ENCODE data around the gene FIGLA.

Gene FIGLA

DNA sequence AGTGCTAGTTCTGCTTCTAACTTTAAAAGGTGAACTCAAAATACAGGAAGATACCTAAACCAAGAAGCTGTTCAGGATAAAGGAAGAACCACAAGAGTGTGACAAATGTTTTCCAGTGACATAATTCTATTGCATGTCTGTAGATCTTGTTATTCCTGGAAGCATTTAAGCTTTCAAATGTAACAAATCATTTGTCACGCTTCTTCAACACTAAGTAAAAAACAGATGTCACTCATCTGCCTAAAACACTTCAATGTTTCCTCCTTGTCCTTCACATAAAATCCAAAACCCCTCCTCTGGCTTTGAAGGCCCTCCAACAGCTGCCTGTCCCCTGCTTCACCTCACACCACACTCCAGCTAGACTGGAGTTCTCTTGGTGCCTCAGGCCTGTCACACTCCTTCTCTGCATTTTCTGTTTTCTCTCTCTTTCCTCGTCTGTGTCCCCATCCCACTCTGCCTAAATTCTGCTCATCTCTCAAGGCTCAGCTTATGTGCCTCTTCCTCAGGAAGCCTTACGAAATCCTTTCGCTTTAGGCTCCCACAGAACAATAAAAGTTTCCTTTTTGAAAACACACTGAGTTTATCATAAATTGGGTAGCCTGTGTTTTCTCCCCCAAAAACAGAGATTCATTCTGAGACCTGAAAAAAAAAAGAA, 36.4 kb upstream of the FIGLA start:
- H3K4me3 ChIP-seq (ENCODE audit: low read length) = no peak overlapping the region
- TF ChIP-seq, protein P1, sequence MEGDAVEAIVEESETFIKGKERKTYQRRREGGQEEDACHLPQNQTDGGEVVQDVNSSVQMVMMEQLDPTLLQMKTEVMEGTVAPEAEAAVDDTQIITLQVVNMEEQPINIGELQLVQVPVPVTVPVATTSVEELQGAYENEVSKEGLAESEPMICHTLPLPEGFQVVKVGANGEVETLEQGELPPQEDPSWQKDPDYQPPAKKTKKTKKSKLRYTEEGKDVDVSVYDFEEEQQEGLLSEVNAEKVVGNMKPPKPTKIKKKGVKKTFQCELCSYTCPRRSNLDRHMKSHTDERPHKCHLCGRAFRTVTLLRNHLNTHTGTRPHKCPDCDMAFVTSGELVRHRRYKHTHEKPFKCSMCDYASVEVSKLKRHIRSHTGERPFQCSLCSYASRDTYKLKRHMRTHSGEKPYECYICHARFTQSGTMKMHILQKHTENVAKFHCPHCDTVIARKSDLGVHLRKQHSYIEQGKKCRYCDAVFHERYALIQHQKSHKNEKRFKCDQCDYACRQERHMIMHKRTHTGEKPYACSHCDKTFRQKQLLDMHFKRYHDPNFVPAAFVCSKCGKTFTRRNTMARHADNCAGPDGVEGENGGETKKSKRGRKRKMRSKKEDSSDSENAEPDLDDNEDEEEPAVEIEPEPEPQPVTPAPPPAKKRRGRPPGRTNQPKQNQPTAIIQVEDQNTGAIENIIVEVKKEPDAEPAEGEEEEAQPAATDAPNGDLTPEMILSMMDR (IDR thresholded peaks at IDR 0.05; ENCODE audit: insufficient read depth, low read depth, low read length, missing control alignments) = no peak
- DNase-seq (ENCODE audit: low read depth) = no peak

DNA sequence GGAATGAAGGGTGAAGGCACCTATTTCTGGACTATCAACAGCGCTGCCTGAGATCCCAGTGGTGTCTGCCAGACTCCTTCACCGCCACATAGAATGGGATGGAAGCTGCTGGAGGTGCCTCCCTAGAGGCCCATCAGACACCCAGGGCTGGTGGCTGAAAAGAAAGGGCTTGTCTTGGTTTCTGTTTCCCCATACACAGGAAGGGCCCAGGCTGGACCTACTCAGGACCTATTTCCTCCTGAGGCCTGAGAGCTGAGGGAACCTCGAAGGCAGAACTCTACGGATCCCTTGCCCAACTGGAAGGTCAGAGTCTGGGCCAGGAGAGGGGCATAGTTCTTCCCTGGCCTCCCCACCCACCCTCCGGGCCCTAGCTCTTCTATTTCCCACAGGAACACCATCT, 32.8 kb upstream of the FIGLA start:
- no peak for DNase-seq (ENCODE audit: low read depth)
- H3K4me3 ChIP-seq (ENCODE audit: low read length) = no peak overlapping the region
- TF ChIP-seq, protein P1 (IDR thresholded peaks at IDR 0.05; ENCODE audit: insufficient read depth, low read depth, low read length, missing control alignments) = no peak

DNA sequence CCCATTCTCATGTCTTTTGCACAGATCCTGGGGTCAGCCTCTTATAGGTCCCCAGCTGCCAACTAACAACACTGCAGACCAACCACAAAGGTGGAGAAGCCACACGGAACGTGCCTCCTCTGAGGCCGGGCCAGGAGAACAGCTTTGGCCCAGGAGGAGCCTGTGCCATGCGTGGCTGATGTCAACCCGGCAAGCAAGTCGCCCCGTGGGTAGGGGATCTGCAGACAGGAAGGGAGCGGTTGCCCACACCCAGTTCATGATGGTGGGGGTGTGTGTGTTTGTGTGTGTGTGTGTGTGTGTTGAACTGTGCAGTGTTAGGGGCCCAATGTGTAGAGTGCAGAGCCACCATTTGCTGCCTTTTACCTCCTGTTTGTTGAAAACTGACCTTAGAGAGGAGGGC, 32.4 kb upstream of the FIGLA start:
- TF ChIP-seq, protein P1 (IDR thresholded peaks at IDR 0.05; ENCODE audit: insufficient read depth, low read depth, low read length, missing control alignments) = no peak
- H3K4me3 ChIP-seq (ENCODE audit: low read length) = no peak overlapping the region
- DNase-seq (ENCODE audit: low read depth) = no peak

DNA sequence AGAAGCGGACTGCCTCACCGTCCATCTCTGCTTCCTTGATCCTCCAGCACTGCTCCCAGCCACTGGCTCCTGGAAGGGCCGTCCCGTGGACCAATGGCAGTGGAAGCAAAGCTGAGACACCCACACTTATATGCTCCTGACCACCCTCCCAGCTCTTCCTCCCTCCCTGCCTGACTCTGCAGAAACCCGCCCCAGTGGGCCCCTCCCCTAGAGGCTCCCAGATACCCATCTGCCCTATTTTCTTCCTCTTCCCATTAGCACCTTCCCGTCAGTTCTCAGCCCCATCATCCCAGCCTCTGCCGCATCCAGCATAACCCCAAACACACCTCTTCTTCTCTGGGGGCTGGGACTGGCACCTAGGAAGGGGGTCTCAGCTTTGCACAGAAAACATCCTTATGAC, 30.1 kb upstream of the FIGLA start, which contains the start of gene CLEC4F:
Gene CLEC4F (minus strand): TSS at position 101 of the 400 bp plus-strand sequence. CDS start 76 bp downstream, at position 25.
- TF ChIP-seq, protein P1 (IDR thresholded peaks at IDR 0.05; ENCODE audit: insufficient read depth, low read depth, low read length, missing control alignments) = no peak
- H3K4me3 ChIP-seq (ENCODE audit: low read length) = no peak within 1 kb of the TSS

DNA sequence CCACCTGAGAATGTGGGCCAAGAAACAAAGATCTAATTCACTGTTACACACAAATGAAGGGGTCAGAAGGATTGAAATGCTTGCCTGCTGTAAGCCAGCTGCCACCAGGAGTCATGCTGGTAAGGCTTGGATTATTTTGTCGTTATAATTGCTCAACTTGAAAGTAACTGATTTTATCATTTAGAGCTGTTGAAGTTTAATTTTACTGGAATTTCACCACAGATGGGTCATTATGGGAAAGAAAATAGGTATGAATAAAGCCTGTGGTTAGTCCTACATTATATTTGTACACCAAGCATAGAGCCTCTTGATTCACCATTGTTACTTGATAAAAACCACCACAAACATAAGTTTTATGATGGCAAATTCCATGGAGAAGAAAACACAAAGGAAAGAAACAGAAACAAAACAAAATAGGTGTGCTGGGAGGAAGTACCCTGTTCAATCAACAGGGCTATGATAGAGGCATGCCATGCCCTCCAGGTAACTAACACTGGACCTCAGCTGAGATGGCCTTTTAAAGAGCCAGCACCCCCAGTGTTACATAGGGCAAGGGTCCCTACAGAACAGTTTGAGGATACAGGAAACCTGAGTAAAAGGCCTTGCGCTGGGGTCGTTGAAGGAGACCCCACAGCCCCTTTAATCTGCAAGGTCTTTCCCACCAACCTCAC, 27.0 kb upstream of the FIGLA start:
- no peak for DNase-seq (ENCODE audit: low read depth)
- TF ChIP-seq, protein P1 (IDR thresholded peaks at IDR 0.05; ENCODE audit: insufficient read depth, low read depth, low read length, missing control alignments) = no peak
- no peak overlapping the region for H3K4me3 ChIP-seq (ENCODE audit: low read length)

More for the DNA sequence above, 30.1 kb upstream of the FIGLA start, which contains the start of gene CLEC4F:
- no peak for DNase-seq (ENCODE audit: low read depth)

DNA sequence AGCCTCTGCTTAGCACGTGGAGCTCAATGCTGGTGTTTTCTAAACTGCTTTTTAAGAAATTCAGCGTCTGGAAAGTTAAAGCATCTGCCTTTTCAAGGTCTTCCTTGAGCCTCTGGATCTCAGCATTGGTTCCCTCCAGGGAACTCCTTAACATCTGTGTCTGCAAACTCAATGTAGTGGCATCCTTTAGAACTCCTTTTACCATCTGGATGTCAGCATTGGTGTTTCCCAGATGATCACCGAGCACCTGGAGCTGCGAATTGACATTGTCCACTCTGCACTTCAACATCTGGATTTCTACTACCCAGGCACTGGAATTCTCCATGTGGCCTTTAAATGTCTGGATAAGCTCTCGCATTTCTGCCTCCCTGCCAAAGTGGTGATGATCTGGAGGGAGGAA, 26.3 kb upstream of the FIGLA start:
- H3K4me3 ChIP-seq (ENCODE audit: low read length) = no peak overlapping the region
- no peak for DNase-seq (ENCODE audit: low read depth)
- TF ChIP-seq, protein P1 (IDR thresholded peaks at IDR 0.05; ENCODE audit: insufficient read depth, low read depth, low read length, missing control alignments) = no peak

Data from epithelial cell of esophagus (primary cell).